ENCODE results near the gene ERP27. TPM values are rescaled to one million over a fixed set of nuclear protein-coding genes. Genes with fewer than 3 reads are reported as not detected.

The ERP27 gene
- total RNA-seq, 1 experiment from 2014 or later: not detected

DNA sequence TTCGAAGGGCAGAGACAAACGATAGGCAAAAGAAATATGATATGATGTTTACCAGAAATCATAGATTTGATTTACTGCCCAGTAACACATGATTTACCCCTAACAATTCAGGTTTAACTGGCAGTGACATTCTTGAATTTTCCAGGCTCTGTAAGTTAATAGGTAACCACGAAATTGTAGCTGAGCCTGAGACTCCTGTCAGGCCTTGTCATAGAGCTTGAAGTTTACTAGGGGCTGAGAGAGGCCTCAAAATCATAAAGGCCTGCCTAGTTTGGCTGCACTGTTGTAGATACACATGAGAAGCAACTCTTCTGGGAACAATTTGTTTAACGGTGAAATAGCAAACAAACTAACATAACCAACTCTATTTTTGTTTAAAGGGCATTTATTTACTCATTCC is 3.3 kb downstream of the ERP27 start:
- no peak overlapping the region for H3K27ac Mint-ChIP-seq
- CTCF ChIA-PET: interaction anchor here (2.3 kb wide), 1 partner anchor 22 kb away, joined by 10 read pairs; no protein-coding TSS in a partner anchor

DNA sequence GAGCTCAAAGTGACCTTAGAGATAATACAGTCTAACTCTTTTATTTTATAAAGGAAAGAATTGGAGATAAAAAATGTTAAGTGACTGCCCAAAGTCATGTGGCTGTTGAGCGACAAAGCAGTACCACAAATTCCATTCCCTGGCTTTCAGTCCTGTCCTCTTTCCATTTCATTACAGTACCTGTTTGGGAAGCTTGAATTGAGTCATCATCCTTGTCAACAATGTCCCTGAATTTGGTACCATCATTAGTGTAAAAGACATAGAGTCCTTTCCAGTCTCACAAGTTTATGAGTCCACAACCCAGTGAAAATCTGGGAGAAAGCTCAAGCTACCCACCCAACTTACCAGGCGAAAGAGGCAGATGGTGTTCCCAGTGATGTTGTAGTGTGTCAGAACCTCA is 3.8 kb downstream of the ERP27 start:
- CTCF ChIA-PET: no interaction called here
- Mint-ChIP-seq H3K27ac (no peak overlapping the region), H3K9me3 (no peaks in the 10 kb centered on the region), H3K36me3 (no peaks in the 10 kb centered on the region), H3K4me1 (peaks cover 3% of the 10 kb centered on the region; the same call in 1 of the 2 replicates), H3K27me3 (ENCODE audit: low read depth) (no peaks in the 10 kb centered on the region), H3K4me3 (no peak overlapping the region)
- POLR2A ChIA-PET: no interaction called here
- DNase-seq (ENCODE audit: low spot score) (no peak), ATAC-seq (no peak)
- no peak for TF ChIP-seq ZNF232 (CRISPR knock-in tag; IDR thresholded peaks at IDR 0.05)
- no peak for TF ChIP-seq RELA (CRISPR knock-in tag; IDR thresholded peaks at IDR 0.05; ENCODE audit: borderline replicate concordance)
- no peak for TF ChIP-seq TEAD1 (CRISPR knock-in tag; IDR thresholded peaks at IDR 0.05)
- TF ChIP-seq EMX1 (CRISPR knock-in tag; IDR thresholded peaks at IDR 0.05): no peak
- no peak for TF ChIP-seq TEAD4 (CRISPR knock-in tag; IDR thresholded peaks at IDR 0.05)
- TF ChIP-seq, protein P1, sequence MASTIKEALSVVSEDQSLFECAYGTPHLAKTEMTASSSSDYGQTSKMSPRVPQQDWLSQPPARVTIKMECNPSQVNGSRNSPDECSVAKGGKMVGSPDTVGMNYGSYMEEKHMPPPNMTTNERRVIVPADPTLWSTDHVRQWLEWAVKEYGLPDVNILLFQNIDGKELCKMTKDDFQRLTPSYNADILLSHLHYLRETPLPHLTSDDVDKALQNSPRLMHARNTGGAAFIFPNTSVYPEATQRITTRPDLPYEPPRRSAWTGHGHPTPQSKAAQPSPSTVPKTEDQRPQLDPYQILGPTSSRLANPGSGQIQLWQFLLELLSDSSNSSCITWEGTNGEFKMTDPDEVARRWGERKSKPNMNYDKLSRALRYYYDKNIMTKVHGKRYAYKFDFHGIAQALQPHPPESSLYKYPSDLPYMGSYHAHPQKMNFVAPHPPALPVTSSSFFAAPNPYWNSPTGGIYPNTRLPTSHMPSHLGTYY (CRISPR knock-in tag; IDR thresholded peaks at IDR 0.05): no peak
- TF ChIP-seq SP1 (CRISPR knock-in tag; conservative IDR thresholded peaks at IDR 0.05): no peak
- no peak for TF ChIP-seq ZNF416 (CRISPR knock-in tag; IDR thresholded peaks at IDR 0.05)
- TF ChIP-seq, protein P2, sequence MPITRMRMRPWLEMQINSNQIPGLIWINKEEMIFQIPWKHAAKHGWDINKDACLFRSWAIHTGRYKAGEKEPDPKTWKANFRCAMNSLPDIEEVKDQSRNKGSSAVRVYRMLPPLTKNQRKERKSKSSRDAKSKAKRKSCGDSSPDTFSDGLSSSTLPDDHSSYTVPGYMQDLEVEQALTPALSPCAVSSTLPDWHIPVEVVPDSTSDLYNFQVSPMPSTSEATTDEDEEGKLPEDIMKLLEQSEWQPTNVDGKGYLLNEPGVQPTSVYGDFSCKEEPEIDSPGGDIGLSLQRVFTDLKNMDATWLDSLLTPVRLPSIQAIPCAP (CRISPR knock-in tag; IDR thresholded peaks at IDR 0.05): no peak
- no peak for TF ChIP-seq MYBL2 (CRISPR knock-in tag; IDR thresholded peaks at IDR 0.05)
- TF ChIP-seq, protein P3, sequence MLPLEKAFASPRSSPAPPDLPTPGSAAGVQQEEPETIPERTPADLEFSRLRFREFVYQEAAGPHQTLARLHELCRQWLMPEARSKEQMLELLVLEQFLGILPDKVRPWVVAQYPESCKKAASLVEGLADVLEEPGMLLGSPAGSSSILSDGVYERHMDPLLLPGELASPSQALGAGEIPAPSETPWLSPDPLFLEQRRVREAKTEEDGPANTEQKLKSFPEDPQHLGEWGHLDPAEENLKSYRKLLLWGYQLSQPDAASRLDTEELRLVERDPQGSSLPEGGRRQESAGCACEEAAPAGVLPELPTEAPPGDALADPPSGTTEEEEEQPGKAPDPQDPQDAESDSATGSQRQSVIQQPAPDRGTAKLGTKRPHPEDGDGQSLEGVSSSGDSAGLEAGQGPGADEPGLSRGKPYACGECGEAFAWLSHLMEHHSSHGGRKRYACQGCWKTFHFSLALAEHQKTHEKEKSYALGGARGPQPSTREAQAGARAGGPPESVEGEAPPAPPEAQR (CRISPR knock-in tag; IDR thresholded peaks at IDR 0.05): no peak
- TF ChIP-seq SMAD3 (CRISPR knock-in tag; IDR thresholded peaks at IDR 0.05; ENCODE audit: borderline replicate concordance): no peak
- TF ChIP-seq, protein P4, sequence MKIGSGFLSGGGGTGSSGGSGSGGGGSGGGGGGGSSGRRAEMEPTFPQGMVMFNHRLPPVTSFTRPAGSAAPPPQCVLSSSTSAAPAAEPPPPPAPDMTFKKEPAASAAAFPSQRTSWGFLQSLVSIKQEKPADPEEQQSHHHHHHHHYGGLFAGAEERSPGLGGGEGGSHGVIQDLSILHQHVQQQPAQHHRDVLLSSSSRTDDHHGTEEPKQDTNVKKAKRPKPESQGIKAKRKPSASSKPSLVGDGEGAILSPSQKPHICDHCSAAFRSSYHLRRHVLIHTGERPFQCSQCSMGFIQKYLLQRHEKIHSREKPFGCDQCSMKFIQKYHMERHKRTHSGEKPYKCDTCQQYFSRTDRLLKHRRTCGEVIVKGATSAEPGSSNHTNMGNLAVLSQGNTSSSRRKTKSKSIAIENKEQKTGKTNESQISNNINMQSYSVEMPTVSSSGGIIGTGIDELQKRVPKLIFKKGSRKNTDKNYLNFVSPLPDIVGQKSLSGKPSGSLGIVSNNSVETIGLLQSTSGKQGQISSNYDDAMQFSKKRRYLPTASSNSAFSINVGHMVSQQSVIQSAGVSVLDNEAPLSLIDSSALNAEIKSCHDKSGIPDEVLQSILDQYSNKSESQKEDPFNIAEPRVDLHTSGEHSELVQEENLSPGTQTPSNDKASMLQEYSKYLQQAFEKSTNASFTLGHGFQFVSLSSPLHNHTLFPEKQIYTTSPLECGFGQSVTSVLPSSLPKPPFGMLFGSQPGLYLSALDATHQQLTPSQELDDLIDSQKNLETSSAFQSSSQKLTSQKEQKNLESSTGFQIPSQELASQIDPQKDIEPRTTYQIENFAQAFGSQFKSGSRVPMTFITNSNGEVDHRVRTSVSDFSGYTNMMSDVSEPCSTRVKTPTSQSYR (CRISPR knock-in tag; IDR thresholded peaks at IDR 0.05): no peak
- TF ChIP-seq PRRX2 (CRISPR knock-in tag; IDR thresholded peaks at IDR 0.05): no peak
- TF ChIP-seq ZNF219 (CRISPR knock-in tag; IDR thresholded peaks at IDR 0.05; ENCODE audit: borderline replicate concordance): no peak
- TF ChIP-seq, protein P5, sequence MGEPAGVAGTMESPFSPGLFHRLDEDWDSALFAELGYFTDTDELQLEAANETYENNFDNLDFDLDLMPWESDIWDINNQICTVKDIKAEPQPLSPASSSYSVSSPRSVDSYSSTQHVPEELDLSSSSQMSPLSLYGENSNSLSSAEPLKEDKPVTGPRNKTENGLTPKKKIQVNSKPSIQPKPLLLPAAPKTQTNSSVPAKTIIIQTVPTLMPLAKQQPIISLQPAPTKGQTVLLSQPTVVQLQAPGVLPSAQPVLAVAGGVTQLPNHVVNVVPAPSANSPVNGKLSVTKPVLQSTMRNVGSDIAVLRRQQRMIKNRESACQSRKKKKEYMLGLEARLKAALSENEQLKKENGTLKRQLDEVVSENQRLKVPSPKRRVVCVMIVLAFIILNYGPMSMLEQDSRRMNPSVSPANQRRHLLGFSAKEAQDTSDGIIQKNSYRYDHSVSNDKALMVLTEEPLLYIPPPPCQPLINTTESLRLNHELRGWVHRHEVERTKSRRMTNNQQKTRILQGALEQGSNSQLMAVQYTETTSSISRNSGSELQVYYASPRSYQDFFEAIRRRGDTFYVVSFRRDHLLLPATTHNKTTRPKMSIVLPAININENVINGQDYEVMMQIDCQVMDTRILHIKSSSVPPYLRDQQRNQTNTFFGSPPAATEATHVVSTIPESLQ (CRISPR knock-in tag; IDR thresholded peaks at IDR 0.05): no peak

More for the DNA sequence above, 3.3 kb downstream of the ERP27 start:
- H3K27me3 Mint-ChIP-seq (ENCODE audit: low read depth): no peaks in the 10 kb centered on the region
- H3K9me3 Mint-ChIP-seq: no peaks in the 10 kb centered on the region
- H3K4me1 Mint-ChIP-seq: peaks cover 3% of the 10 kb centered on the region; the same call in 1 of the 2 replicates
- ATAC-seq (no peak), DNase-seq (ENCODE audit: low spot score) (no peak)
- H3K36me3 Mint-ChIP-seq: no peaks in the 10 kb centered on the region
- no peak overlapping the region for H3K4me3 Mint-ChIP-seq
- TF ChIP-seq, protein P6, sequence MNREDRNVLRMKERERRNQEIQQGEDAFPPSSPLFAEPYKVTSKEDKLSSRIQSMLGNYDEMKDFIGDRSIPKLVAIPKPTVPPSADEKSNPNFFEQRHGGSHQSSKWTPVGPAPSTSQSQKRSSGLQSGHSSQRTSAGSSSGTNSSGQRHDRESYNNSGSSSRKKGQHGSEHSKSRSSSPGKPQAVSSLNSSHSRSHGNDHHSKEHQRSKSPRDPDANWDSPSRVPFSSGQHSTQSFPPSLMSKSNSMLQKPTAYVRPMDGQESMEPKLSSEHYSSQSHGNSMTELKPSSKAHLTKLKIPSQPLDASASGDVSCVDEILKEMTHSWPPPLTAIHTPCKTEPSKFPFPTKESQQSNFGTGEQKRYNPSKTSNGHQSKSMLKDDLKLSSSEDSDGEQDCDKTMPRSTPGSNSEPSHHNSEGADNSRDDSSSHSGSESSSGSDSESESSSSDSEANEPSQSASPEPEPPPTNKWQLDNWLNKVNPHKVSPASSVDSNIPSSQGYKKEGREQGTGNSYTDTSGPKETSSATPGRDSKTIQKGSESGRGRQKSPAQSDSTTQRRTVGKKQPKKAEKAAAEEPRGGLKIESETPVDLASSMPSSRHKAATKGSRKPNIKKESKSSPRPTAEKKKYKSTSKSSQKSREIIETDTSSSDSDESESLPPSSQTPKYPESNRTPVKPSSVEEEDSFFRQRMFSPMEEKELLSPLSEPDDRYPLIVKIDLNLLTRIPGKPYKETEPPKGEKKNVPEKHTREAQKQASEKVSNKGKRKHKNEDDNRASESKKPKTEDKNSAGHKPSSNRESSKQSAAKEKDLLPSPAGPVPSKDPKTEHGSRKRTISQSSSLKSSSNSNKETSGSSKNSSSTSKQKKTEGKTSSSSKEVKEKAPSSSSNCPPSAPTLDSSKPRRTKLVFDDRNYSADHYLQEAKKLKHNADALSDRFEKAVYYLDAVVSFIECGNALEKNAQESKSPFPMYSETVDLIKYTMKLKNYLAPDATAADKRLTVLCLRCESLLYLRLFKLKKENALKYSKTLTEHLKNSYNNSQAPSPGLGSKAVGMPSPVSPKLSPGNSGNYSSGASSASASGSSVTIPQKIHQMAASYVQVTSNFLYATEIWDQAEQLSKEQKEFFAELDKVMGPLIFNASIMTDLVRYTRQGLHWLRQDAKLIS (CRISPR knock-in tag; IDR thresholded peaks at IDR 0.05; ENCODE audit: borderline replicate concordance): no peak
- TF ChIP-seq NFE2L1 (CRISPR knock-in tag; IDR thresholded peaks at IDR 0.05): no peak
- TF ChIP-seq, protein P7, sequence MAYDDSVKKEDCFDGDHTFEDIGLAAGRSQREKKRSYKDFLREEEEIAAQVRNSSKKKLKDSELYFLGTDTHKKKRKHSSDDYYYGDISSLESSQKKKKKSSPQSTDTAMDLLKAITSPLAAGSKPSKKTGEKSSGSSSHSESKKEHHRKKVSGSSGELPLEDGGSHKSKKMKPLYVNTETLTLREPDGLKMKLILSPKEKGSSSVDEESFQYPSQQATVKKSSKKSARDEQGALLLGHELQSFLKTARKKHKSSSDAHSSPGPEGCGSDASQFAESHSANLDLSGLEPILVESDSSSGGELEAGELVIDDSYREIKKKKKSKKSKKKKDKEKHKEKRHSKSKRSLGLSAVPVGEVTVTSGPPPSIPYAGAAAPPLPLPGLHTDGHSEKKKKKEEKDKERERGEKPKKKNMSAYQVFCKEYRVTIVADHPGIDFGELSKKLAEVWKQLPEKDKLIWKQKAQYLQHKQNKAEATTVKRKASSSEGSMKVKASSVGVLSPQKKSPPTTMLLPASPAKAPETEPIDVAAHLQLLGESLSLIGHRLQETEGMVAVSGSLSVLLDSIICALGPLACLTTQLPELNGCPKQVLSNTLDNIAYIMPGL (CRISPR knock-in tag; IDR thresholded peaks at IDR 0.05): no peak
- POLR2A ChIA-PET: no interaction called here

Measured in WTC11 (cell line).